ENCODE measurements around the gene HHAT. TPM values are rescaled to one million over a fixed set of nuclear protein-coding genes. Genes with fewer than 3 reads are reported as not detected.

The HHAT gene
- total and polyA plus RNA-seq, 2 of the 4 experiments (the other 2 are of a cell fraction) = 1.7 to 2.5 TPM

DNA sequence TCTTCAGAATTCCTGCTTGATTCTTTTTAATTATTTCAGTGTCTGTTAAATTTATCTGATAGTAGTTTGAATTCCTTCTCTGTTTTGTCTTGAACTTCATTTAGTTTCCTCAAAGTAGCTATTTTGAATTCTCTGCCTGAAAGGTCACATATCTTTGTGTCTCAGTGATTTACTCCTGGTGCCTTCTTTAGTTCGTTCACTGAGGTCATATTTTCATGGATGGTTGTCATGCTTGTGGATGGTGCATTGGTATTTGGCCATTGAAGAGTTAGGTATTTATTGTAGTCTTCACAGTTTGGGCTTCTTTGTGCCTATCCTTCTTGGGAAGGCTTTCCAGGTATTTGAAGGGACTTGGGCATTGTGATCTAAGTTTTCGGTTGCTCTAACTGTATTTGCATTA lies 267.9 kb downstream of the HHAT start:
- Histone ChIP-seq H3K27me3 (ENCODE audit: control insufficient read depth, insufficient read depth, low read length) (no peaks in the 10 kb centered on the region), H2AK9ac (replicated peaks; ENCODE audit: low read depth, low read length, poor library complexity) (no peak overlapping the region), H3K9me1 (ENCODE audit: insufficient read depth, low read length) (peaks cover 9% of the 10 kb centered on the region), H3K36me3 (ENCODE audit: control insufficient read depth, insufficient read depth, low read length) (no peaks in the 10 kb centered on the region), H4K5ac (ENCODE audit: low read depth, low read length) (peak overlapping the region; percentile 95; the same call in 1 of the 2 replicates), H3K4me1 (ENCODE audit: control insufficient read depth, insufficient read depth, low read length) (peaks cover 10% of the 10 kb centered on the region), H3K4me2 (ENCODE audit: low read depth, low read length) (no peak overlapping the region), H3K27ac (ENCODE audit: insufficient read depth, low read length) (no peak overlapping the region; the same call in 1 of the 2 replicates), H2BK20ac (ENCODE audit: low read depth, low read length) (peak overlapping the region; percentile 100), H3K56ac (ENCODE audit: extremely low read depth, insufficient read depth, low read length) (peak overlapping the region; percentile 98; the same call in 1 of the 2 replicates), H3K9me3 (ENCODE audit: control insufficient read depth, insufficient read depth, low read length) (no peaks in the 10 kb centered on the region), H3K23ac (ENCODE audit: low read depth, low read length) (0 out of 2 replicates have a peak overlapping the region, but pooled peaks have one; percentile 98), H4K91ac (ENCODE audit: insufficient read depth, low read depth, low read length) (peak overlapping the region; percentile 100), H3K79me1 (ENCODE audit: low read depth in 1 of 2, low read length in 2 of 2) (no peaks in the 10 kb centered on the region), H3K18ac (ENCODE audit: low read depth, low read length) (peak overlapping the region; percentile 94; the same call in 1 of the 2 replicates), H2BK120ac (ENCODE audit: low read depth, low read length) (peak overlapping the region; percentile 100), H4K8ac (ENCODE audit: low read depth in 2 of 2, low read length in 2 of 2) (peak overlapping the region; percentile 21 to 96; a peak in 2 of 4 replicates), H2AK5ac (ENCODE audit: low read depth, low read length) (peak overlapping the region; percentile 99), H3K9ac (ENCODE audit: low read depth, low read length) (no peak overlapping the region), H3K4me3 (ENCODE audit: insufficient read depth, low read depth, low read length) (no peak overlapping the region), H3K4ac (ENCODE audit: low read depth, low read length) (peak overlapping the region; percentile 100; the same call in 1 of the 2 replicates), H4K20me1 (ENCODE audit: insufficient read depth, low read length) (no peaks in the 10 kb centered on the region; the same call in 1 of the 2 replicates), H2BK5ac (ENCODE audit: low read depth, low read length, poor library complexity, severe bottlenecking) (peak overlapping the region; percentile 98), H3K14ac (replicated peaks; ENCODE audit: low read depth, low read length) (peak overlapping the region; percentile 97), H2BK15ac (ENCODE audit: low read depth, low read length) (peak overlapping the region; percentile 96; the same call in 2 of the 3 replicates), H2AFZ (replicated peaks; ENCODE audit: low read length, poor library complexity) (no peak overlapping the region)
- ATAC-seq (ENCODE audit: low read depth) (no peak), DNase-seq (no peak)
- dilution Hi-C loops (cut with HindIII; ENCODE audit: low sequenced_read_pairs, unreplicated experiment) (no loop called here), in situ Hi-C loops (cut with MboI; ENCODE audit: low sequenced_read_pairs) (loop anchor here (25.0 kb wide), 1 partner anchor 184 kb away; no protein-coding TSS in a partner anchor), intact Hi-C loops (cut with micrococcal nuclease) (loop anchor here (5.0 kb wide), 1 partner anchor 661 kb away; the partner anchor contains the start of gene RCOR3)
- POLR2A ChIA-PET (ENCODE audit: unreplicated experiment) = no interaction called here
- CTCF ChIA-PET = interaction anchor here (3.0 kb wide), 1 partner anchor 537 kb away, joined by 11 read pairs; the partner anchor contains the start of gene KCNH1
- TF ChIP-seq CEBPB (IDR thresholded peaks at IDR 0.05; ENCODE audit: low read depth, low read length) = no peak
- no peak for TF ChIP-seq RAD21 (IDR thresholded peaks at IDR 0.05; ENCODE audit: low read length)
- TF ChIP-seq MAFK (IDR thresholded peaks at IDR 0.05; ENCODE audit: low read depth, low read length) = no peak
- TF ChIP-seq, protein P1, sequence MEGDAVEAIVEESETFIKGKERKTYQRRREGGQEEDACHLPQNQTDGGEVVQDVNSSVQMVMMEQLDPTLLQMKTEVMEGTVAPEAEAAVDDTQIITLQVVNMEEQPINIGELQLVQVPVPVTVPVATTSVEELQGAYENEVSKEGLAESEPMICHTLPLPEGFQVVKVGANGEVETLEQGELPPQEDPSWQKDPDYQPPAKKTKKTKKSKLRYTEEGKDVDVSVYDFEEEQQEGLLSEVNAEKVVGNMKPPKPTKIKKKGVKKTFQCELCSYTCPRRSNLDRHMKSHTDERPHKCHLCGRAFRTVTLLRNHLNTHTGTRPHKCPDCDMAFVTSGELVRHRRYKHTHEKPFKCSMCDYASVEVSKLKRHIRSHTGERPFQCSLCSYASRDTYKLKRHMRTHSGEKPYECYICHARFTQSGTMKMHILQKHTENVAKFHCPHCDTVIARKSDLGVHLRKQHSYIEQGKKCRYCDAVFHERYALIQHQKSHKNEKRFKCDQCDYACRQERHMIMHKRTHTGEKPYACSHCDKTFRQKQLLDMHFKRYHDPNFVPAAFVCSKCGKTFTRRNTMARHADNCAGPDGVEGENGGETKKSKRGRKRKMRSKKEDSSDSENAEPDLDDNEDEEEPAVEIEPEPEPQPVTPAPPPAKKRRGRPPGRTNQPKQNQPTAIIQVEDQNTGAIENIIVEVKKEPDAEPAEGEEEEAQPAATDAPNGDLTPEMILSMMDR (conservative IDR thresholded peaks at IDR 0.05; ENCODE audit: low read depth, low read length) = no peak
- TF ChIP-seq SMC3 (IDR thresholded peaks at IDR 0.05; ENCODE audit: low read depth, low read length) = no peak
- TF ChIP-seq, protein P2, sequence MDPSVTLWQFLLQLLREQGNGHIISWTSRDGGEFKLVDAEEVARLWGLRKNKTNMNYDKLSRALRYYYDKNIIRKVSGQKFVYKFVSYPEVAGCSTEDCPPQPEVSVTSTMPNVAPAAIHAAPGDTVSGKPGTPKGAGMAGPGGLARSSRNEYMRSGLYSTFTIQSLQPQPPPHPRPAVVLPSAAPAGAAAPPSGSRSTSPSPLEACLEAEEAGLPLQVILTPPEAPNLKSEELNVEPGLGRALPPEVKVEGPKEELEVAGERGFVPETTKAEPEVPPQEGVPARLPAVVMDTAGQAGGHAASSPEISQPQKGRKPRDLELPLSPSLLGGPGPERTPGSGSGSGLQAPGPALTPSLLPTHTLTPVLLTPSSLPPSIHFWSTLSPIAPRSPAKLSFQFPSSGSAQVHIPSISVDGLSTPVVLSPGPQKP (IDR thresholded peaks at IDR 0.05; ENCODE audit: borderline replicate concordance, low read depth, low read length) = no peak
- no peak for TF ChIP-seq RFX5 (IDR thresholded peaks at IDR 0.05; ENCODE audit: low read depth, low read length)
- no peak for TF ChIP-seq BHLHE40 (IDR thresholded peaks at IDR 0.05; ENCODE audit: low read depth, low read length)
- TF ChIP-seq CHD1 (IDR thresholded peaks at IDR 0.05; ENCODE audit: low read depth, low read length) = no peak
- no peak for TF ChIP-seq FOS (IDR thresholded peaks at IDR 0.05; ENCODE audit: low read depth, low read length)
- no peak for TF ChIP-seq MAZ (IDR thresholded peaks at IDR 0.05; ENCODE audit: borderline replicate concordance, low read depth, low read length)
- TF ChIP-seq RCOR1 (IDR thresholded peaks at IDR 0.05; ENCODE audit: insufficient replicate concordance, low read length) = no peak
- no peak for TF ChIP-seq NFE2L2 (IDR thresholded peaks at IDR 0.05; ENCODE audit: low read depth, low read length)
- TF ChIP-seq MXI1 (IDR thresholded peaks at IDR 0.05; ENCODE audit: borderline replicate concordance, low read depth, low read length) = no peak
- no peak for TF ChIP-seq POLR2A (IDR thresholded peaks at IDR 0.05; ENCODE audit: low read depth, low read length)
- 83% methylated on average over 1 of the region's 2 CpGs; no CpG with 5 or more reads in 1 of the 2 experiments for WGBS, 2 experiments (ENCODE audit: extremely low coverage in 2 of 2, insufficient read length in 1 of 2)
- no TSS peak for BruUV-seq (replicated peaks)
